Brain microvascular endothelial cell (primary cell): ENCODE measurements around the gene SLC4A2.

Experiments
- DNase-seq: peaks from one replicate; pipeline ENCODE4 v3.0.0-alpha.2; 2020
- H3K27ac ChIP-seq: fragments of 250-450 bp; sonication (Bioruptor Pico); 2 replicates; pipeline ENCODE4 v1.5.1; 2020; ENCODE audit warnings: mild to moderate bottlenecking, moderate library complexity
- H3K27me3 ChIP-seq: fragments of 250-450 bp; sonication (Bioruptor Pico); replicated peaks from 2 replicates; pipeline ENCODE4 v1.5.1; 2020; ENCODE audit warnings: mild to moderate bottlenecking
- H3K36me3 ChIP-seq: fragments of 250-450 bp; sonication (Bioruptor Pico); replicated peaks from 2 replicates; pipeline ENCODE4 v1.5.1; 2020; ENCODE audit warnings: mild to moderate bottlenecking
- H3K4me3 ChIP-seq: 2 replicates; pipeline ENCODE4 v1.5.1; 2011; ENCODE audit warnings: low read depth, mild to moderate bottlenecking, control low read depth, low read length, moderate library complexity
- CTCF ChIP-seq: IDR thresholded peaks from 2 replicates; pipeline ENCODE4 v1.5.1; 2011; ENCODE audit warnings: low read depth, mild to moderate bottlenecking, moderate library complexity, low read length, control low read depth, inconsistent platforms; ENCODE audit errors: missing control alignments
- in situ Hi-C: cut with HindIII; loops from 2 replicates; pipeline ENCODE4 v1.10.0; 2017; ENCODE audit warnings: low sequenced_read_pairs, low pct_ligation_motif_present

The SLC4A2 gene

DNA sequence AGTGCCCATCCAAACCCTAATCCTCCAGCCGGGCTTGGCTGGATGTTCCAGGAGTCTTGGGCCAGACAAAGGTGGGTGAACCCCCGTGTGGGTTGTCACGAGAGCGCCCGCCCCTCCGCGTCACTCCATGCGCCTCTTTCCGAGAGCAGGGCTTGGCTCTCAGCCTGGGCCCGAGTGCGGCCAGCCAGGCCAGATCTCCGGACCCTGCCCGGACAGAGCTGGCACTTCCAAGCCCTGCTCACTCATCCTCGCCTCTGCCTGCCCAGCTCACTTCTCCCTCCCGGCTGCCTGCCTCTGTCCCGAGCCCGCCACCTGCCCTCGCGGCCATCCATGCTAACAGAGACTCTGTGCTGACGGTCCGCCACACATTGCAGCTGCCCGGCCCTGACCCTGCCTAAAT lies 61.5 kb downstream of the SLC4A2 start:
- Histone ChIP-seq H3K36me3 (peaks cover 47% of the 10 kb centered on the region), H3K27me3 (no peaks in the 10 kb centered on the region), H3K27ac (no peak overlapping the region), H3K4me3 (no peak overlapping the region)
- in situ Hi-C loops: no loop called here
- TF ChIP-seq CTCF: no peak
- no peak for DNase-seq

DNA sequence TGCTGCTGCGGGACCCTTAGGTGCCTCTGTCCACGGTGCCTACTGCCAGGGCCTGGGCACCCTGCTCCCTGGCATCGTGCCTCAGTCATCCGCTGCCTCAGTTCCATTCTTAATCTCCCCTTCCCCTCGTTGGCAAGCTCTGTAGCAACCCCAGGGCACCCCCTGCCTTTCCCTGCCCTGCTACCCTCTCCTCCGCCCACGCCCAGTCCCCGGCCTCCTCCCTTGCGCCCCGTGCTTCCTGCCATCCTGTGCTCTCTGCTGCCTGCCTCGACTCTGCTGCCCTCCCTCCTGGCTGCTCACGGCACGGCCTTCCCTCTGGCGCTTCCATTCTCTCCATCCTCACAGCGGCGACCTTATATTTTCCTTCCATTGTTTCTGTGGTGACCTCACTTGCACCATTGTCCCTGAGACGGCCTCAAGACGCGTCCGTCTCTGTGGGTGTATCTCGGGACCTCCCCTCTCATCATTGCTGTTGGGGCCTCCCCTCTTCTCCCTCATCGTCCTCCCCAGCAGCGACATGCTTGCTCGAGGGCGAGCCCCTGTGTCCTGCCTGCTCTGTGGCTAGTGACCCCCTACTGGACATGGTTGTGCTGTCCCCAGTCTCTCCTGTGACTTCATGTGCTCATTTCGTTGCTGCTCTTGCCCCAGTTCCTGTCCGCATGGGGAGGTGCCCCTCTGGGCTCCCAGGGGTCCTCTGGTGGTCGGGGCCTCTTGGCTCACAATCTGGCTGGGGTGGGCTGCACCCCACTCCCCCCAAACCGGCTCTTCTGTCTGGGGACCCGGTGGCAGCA lies 62.2 kb downstream of the SLC4A2 start:
- no peak overlapping the region for H3K27ac ChIP-seq
- peaks cover 47% of the 10 kb centered on the region for H3K36me3 ChIP-seq
- TF ChIP-seq CTCF: no peak
- no peak overlapping the region for H3K4me3 ChIP-seq
- no peak for DNase-seq
- no peaks in the 10 kb centered on the region for H3K27me3 ChIP-seq
- in situ Hi-C loops: no loop called here

- TF ChIP-seq CTCF: peak; percentile 33
- no peak overlapping the region for H3K4me3 ChIP-seq
- in situ Hi-C loops: no loop called here
- no peaks in the 10 kb centered on the region for H3K27me3 ChIP-seq
- H3K27ac ChIP-seq: no peak overlapping the region
- H3K36me3 ChIP-seq: peaks cover 47% of the 10 kb centered on the region
- DNase-seq: no peak
Observed at GRCh38 chr7:151122276-151122675, 62.9 kb downstream of the SLC4A2 start.

DNA sequence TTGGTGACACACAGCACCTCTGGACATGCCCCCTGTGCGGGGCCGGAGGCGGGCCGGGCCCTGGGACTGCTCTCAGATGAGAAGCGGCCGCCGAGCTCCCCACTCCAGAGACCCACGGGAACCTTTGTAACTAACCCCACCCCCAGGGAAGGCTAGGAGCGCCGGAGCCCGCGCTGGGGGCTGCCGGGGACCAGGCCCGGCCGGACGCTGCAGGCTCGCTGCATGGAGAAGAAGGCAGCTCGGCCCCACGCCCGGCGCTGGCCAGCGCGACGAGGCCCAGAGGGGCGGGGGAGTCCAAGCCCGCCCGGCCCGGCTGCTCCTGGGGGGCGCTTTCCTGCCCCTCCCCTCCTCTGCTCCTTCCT lies 63.4 kb downstream of the SLC4A2 start:
- Histone ChIP-seq H3K27me3 (no peaks in the 10 kb centered on the region), H3K4me3 (no peak overlapping the region), H3K27ac (no peak overlapping the region), H3K36me3 (peaks cover 46% of the 10 kb centered on the region)
- no peak for DNase-seq
- TF ChIP-seq CTCF: no peak
- in situ Hi-C loops: no loop called here

- no peak for TF ChIP-seq CTCF
- H3K36me3 ChIP-seq: peaks cover 44% of the 10 kb centered on the region
- no peaks in the 10 kb centered on the region for H3K27me3 ChIP-seq
- in situ Hi-C loops: no loop called here
- no peak overlapping the region for H3K4me3 ChIP-seq
- H3K27ac ChIP-seq: no peak overlapping the region
- no peak for DNase-seq
Observed at GRCh38 chr7:151123158-151123821, 63.9 kb downstream of the SLC4A2 start.
